C4-2B (cell line): ENCODE data around the gene SLC44A5.
"Not testable (repeated sequence)": the region's sequence is repeated elsewhere in the genome, so short reads cannot be mapped to it uniquely, and the experiment has no call there.

ENCODE experiments used
- H3K27ac ChIP-seq: fragments of 450-650 bp; 2 replicates; pipeline ENCODE4 v1.5.1; 2017
- CTCF ChIP-seq: fragments of 450-650 bp; conservative IDR thresholded peaks from 2 replicates; pipeline ENCODE4 v1.5.1; 2017; ENCODE audit warnings: mild to moderate bottlenecking
- ZFX ChIP-seq: fragments of 450-650 bp; IDR thresholded peaks from 2 replicates; pipeline ENCODE4 v1.6.1; 2017

Gene SLC44A5

GRCh38 chr1:75394386-75395139 lies 216.4 kb downstream of the SLC44A5 start:
- TF ChIP-seq ZFX (no peak), CTCF (no peak)
- no peak overlapping the region for H3K27ac ChIP-seq

GRCh38 chr1:75392278-75392677 lies 218.6 kb downstream of the SLC44A5 start:
- TF ChIP-seq CTCF (no peak), ZFX (no peak)
- H3K27ac ChIP-seq: no peak overlapping the region

GRCh38 chr1:75375476-75376447 lies 235.2 kb downstream of the SLC44A5 start:
- H3K27ac ChIP-seq: not testable (repeated sequence)

- TF ChIP-seq ZFX: no peak
- H3K27ac ChIP-seq: no peak overlapping the region
Measured at GRCh38 chr1:75373542-75374159, 237.3 kb downstream of the SLC44A5 start.

- no peak overlapping the region for H3K27ac ChIP-seq
- TF ChIP-seq ZFX: no peak
- TF ChIP-seq CTCF: no peak
Measured at GRCh38 chr1:75366595-75366994, 244.3 kb downstream of the SLC44A5 start.

GRCh38 chr1:75361260-75361659 lies 249.7 kb downstream of the SLC44A5 start:
- H3K27ac ChIP-seq: no peak overlapping the region
- TF ChIP-seq CTCF (no peak), ZFX (no peak)

GRCh38 chr1:75354267-75354666 lies 256.6 kb downstream of the SLC44A5 start:
- not testable (repeated sequence) for H3K27ac ChIP-seq

GRCh38 chr1:75353051-75353450 lies 257.9 kb downstream of the SLC44A5 start:
- no peak for TF ChIP-seq CTCF
- no peak for TF ChIP-seq ZFX
- no peak overlapping the region for H3K27ac ChIP-seq
